K562 (cell line): ENCODE data around the gene RIN3. TPM values are rescaled to one million over a fixed set of nuclear protein-coding genes. Genes with fewer than 3 reads are reported as not detected.

ENCODE experiments used
- ATAC-seq: fragments of 200-7000 bp; cut with Tn5 transposase; 3 replicates; pipeline ENCODE4 v1.9.1; 2020; ENCODE audit warnings: moderate library complexity
- BruUV-seq: library from RNA; stranded (reverse); fragments of 400-500 nt; replicated peaks from 2 replicates; lab custom pipeline; 2021; lab: Mats Ljungman, UMichigan
- CTCF ChIA-PET: fragments of 300-600 bp; formaldehyde crosslinking; extraction: SDS; loops from one replicate; lab custom pipeline; 2021; ENCODE audit warnings: low intra/inter-chr PET ratio; lab: Yijun Ruan, JAX
- POLR2A ChIA-PET: fragments of 300-600, 350-650 bp; sonication (Branson Sonifier 250); formaldehyde crosslinking; extraction: SDS; loops from one replicate; lab custom pipeline; 2021; ENCODE audit warnings: antibody characterized with exemption, inconsistent platforms; lab: Yijun Ruan, JAX
- DNase-seq, 4 experiments: peaks; one replicate each; pipeline versions ENCODE4 v3.0.0 to v3.0.0-alpha.2; 2011 to 2018; ENCODE audit warnings: low spot score in 3 of 4, mixed read lengths in 3 of 4; ENCODE audit errors: extremely low read depth in 1 of 4
- FAIRE-seq: peaks from 2 replicates; lab custom pipeline; 2011; peaks lifted over from hg19 to GRCh38; lab: Jason Lieb, UNC
- H2AFZ ChIP-seq: 2 replicates; pipeline ENCODE4 v1.6.0; 2011; ENCODE audit warnings: low read depth, low read length, control low read depth, inconsistent platforms
- H3K27ac ChIP-seq: fragments of 200-600 bp; 3 replicates; pipeline ENCODE4 v1.8.0; 2011; ENCODE audit warnings: low read depth, mild to moderate bottlenecking, control low read depth, inconsistent platforms, low read length, moderate library complexity, mixed read lengths; ENCODE audit errors: extremely low read depth
- H3K27me3 ChIP-seq, 2 experiments: fragments of 300-600 bp in 1 of 2; 2 replicates in 1 of 2; 3 replicates in 1 of 2; pipeline versions ENCODE4 v1.6.0 to v1.8.0; 2011; ENCODE audit warnings: inconsistent platforms in 2 of 2, low read length in 2 of 2, mild to moderate bottlenecking in 1 of 2, mixed read lengths in 1 of 2, moderate library complexity in 1 of 2; ENCODE audit not compliant: control insufficient read depth in 2 of 2, insufficient read depth in 2 of 2
- H3K36me3 ChIP-seq: fragments of 300-600 bp; 3 replicates; pipeline ENCODE4 v1.8.0; 2011; ENCODE audit warnings: mild to moderate bottlenecking, low read length, inconsistent platforms; ENCODE audit not compliant: control insufficient read depth, insufficient read depth
- H3K4me1 ChIP-seq, 2 experiments: fragments of 200-600 bp in 1 of 2; replicated peaks in 1 of 2; 2 replicates in 1 of 2; 3 replicates in 1 of 2; pipeline versions ENCODE4 v1.5.1 to v1.8.0; 2011; ENCODE audit warnings: inconsistent platforms in 2 of 2, low read length in 2 of 2, mild to moderate bottlenecking in 1 of 2, mixed read lengths in 1 of 2, moderate library complexity in 1 of 2; ENCODE audit not compliant: control insufficient read depth in 2 of 2, insufficient read depth in 2 of 2
- H3K4me2 ChIP-seq: 2 replicates; pipeline ENCODE4 v1.6.1; 2011; ENCODE audit warnings: low read length, control low read depth, inconsistent platforms, mixed read lengths; ENCODE audit not compliant: insufficient read depth
- H3K4me3 ChIP-seq: fragments of 200-600 bp; sonication (generic), shearing (Covaris generic); 2 replicates; pipeline ENCODE4 v1.5.1; 2016; ENCODE audit warnings: control low read depth, inconsistent platforms
- H3K79me2 ChIP-seq: fragments of 200-600 bp; 3 replicates; pipeline ENCODE4 v1.8.0; 2011; ENCODE audit warnings: low read length, inconsistent platforms; ENCODE audit not compliant: control insufficient read depth, insufficient read depth
- H3K9ac ChIP-seq, 2 experiments: 2 replicates each; pipeline versions ENCODE4 v1.6.0 to v1.6.1; 2011; ENCODE audit warnings: low read depth in 2 of 2, low read length in 2 of 2, control low read depth in 1 of 2, inconsistent platforms in 1 of 2, mild to moderate bottlenecking in 1 of 2, mixed read lengths in 1 of 2; ENCODE audit not compliant: insufficient read depth in 1 of 2
- H3K9me1 ChIP-seq: one replicate; pipeline ENCODE4 v1.6.0; 2011; ENCODE audit warnings: inconsistent platforms, mild to moderate bottlenecking, low read length, moderate library complexity; ENCODE audit not compliant: control insufficient read depth, insufficient read depth
- H3K9me3 ChIP-seq: replicated peaks from 2 replicates; pipeline ENCODE4 v1.5.1; 2011; ENCODE audit warnings: low read depth, low read length, inconsistent platforms; ENCODE audit not compliant: control insufficient read depth, insufficient read depth
- H4K20me1 ChIP-seq: replicated peaks from 2 replicates; pipeline ENCODE4 v1.6.1; 2011; ENCODE audit warnings: low read length, inconsistent platforms, mixed read lengths; ENCODE audit not compliant: control insufficient read depth, insufficient read depth
- CBFA2T2 ChIP-seq: fragments of 450-650 bp; conservative IDR thresholded peaks from 2 replicates; pipeline ENCODE4 v1.6.1; 2017; ENCODE audit warnings: mild to moderate bottlenecking
- CCAR2 ChIP-seq: fragments of 200-400 bp; formaldehyde crosslinking; IDR thresholded peaks from 2 replicates; pipeline ENCODE4 v1.6.1; 2017; ENCODE audit warnings: mild to moderate bottlenecking, low read depth, low read length
- CHD1 ChIP-seq: fragments of 200-600 bp; sonication (generic); IDR thresholded peaks from one replicate; pipeline ENCODE4 v1.6.1; 2012; ENCODE audit warnings: mild to moderate bottlenecking, moderate library complexity, low read length, inconsistent platforms
- CXXC5 ChIP-seq: fragments of 250-450 bp; sonication (Bioruptor Pico); IDR thresholded peaks from 2 replicates; pipeline ENCODE4 v1.8.0; 2022; ENCODE audit warnings: inconsistent platforms, mild to moderate bottlenecking, moderate library complexity
- GABPB1 ChIP-seq: sonication (generic); formaldehyde crosslinking; IDR thresholded peaks from 2 replicates; pipeline ENCODE4 v1.8.0; 2022; ENCODE audit warnings: mild to moderate bottlenecking, missing genetic modification reagents
- HLTF ChIP-seq: fragments of 450-650 bp; IDR thresholded peaks from 2 replicates; pipeline ENCODE4 v1.6.1; 2016
- KDM5B ChIP-seq: fragments of 200-600 bp; sonication (generic); IDR thresholded peaks from 2 replicates; pipeline ENCODE4 v1.6.1; 2012; ENCODE audit warnings: low read depth, mild to moderate bottlenecking, moderate library complexity, low read length, control low read depth, inconsistent platforms; ENCODE audit not compliant: insufficient replicate concordance
- KHSRP ChIP-seq: fragments of 450-650 bp; IDR thresholded peaks from 2 replicates; pipeline ENCODE4 v1.6.1; 2017
- MXI1 ChIP-seq: IDR thresholded peaks from 2 replicates; pipeline ENCODE4 v1.6.1; 2011; ENCODE audit warnings: low read depth, mild to moderate bottlenecking, improper control_type of control experiment, low read length
- PHTF2 ChIP-seq: fragments of 250-450 bp; sonication (Bioruptor Pico); IDR thresholded peaks from 2 replicates; pipeline ENCODE4 v1.5.0; 2021; ENCODE audit warnings: mild to moderate bottlenecking
- SMARCB1 ChIP-seq: IDR thresholded peaks from 2 replicates; pipeline ENCODE4 v1.6.1; 2011; ENCODE audit warnings: improper control_type of control experiment, low read depth; ENCODE audit not compliant: insufficient read length
- ZBTB5 ChIP-seq: fragments of 450-650 bp; IDR thresholded peaks from 2 replicates; pipeline ENCODE4 v1.6.1; 2017; ENCODE audit warnings: antibody characterized with exemption
- ZFP36 ChIP-seq: fragments of 150-350 bp; IDR thresholded peaks from 2 replicates; pipeline ENCODE4 v1.6.1; 2018; ENCODE audit warnings: low read length, low read depth; ENCODE audit not compliant: partially characterized antibody
- ZNF174 ChIP-seq: fragments of 250-450 bp; sonication (Bioruptor Pico); IDR thresholded peaks from 2 replicates; pipeline ENCODE4 v1.4.0; 2020; ENCODE audit warnings: mild to moderate bottlenecking
- ZNF282 ChIP-seq: sonication (generic); formaldehyde crosslinking; IDR thresholded peaks from 2 replicates; pipeline ENCODE4 v1.8.1; 2023; ENCODE audit warnings: missing genetic modification reagents
- WGBS: fragments of 100-300 bp; shearing (Covaris generic); methylation state at CpG from one replicate; pipeline ENCODE4 v1.1.6; 2016; ENCODE audit warnings: low coverage, mixed read lengths; ENCODE audit not compliant: insufficient coverage; ENCODE audit errors: missing lambda C conversion rate; 5-methylcytosine and 5-hydroxymethylcytosine counted together
- in situ Hi-C: fragments of 300-500 bp; cut with MboI; formaldehyde crosslinking; loops from 4 replicates; pipeline ENCODE4 v1.15.0; 2018; ENCODE audit warnings: inconsistent platforms, mixed read lengths
- intact Hi-C: fragments of 100-400 bp; cut with micrococcal nuclease; formaldehyde crosslinking; loops from 2 replicates; pipeline ENCODE4 v1.14.2; 2022
- polyA plus RNA-seq, 8 experiments: library from polyadenylated mRNA; depleted of rRNA in 4 of 8; stranded (reverse) in 5 of 8; unstranded in 3 of 8; fragments of >200 nt; fragmentation: Nextera tagmentation in 2 of 8; fragmentation: Illumina TruSeq in 1 of 8; extraction: Ambion mirVana in 2 of 8; extraction: Trizol in 1 of 8; gene quantifications; 2 replicates each; pipeline versions ENCODE4 v1.2.1 to v1.2.3, GENCODE V29; 2011 to 2014; ENCODE audit warnings: inconsistent platforms in 1 of 8, missing spikeins in 1 of 8
- total RNA-seq, 7 experiments: library from RNA; depleted of rRNA in 6 of 7; stranded (reverse); fragments of >200 nt in 6 of 7; fragmentation: Illumina TruSeq in 2 of 7; extraction: Trizol in 2 of 7; gene quantifications; 2 replicates each; pipeline versions ENCODE4 v1.2.1 to v1.2.3, GENCODE V29; 2011 to 2021; ENCODE audit warnings: low replicate concordance in 1 of 7
- TF ChIP-seq, protein P1 (sequence below): sonication (generic); formaldehyde crosslinking; IDR thresholded peaks from 2 replicates; pipeline ENCODE4 v1.8.0; 2023; ENCODE audit warnings: mild to moderate bottlenecking, missing genetic modification reagents
- TF ChIP-seq, protein P2 (sequence below): fragments of 450-650 bp; formaldehyde crosslinking; IDR thresholded peaks from 2 replicates; pipeline ENCODE4 v1.4.0; 2020; ENCODE audit warnings: mild to moderate bottlenecking, moderate library complexity

Gene RIN3
- total and polyA plus RNA-seq, 9 of the 15 experiments (the other 6 are each of a cell fraction or from before 2014, with no cell fraction given) = 0.01 to 0.49 (median 0.08) TPM; not detected in 5

GRCh38 chr14:92497391-92497790 is 16.2 kb upstream of the RIN3 start (continued):
- TF ChIP-seq CXXC5 (CRISPR knock-in tag) = no peak
- TF ChIP-seq PHTF2 (CRISPR knock-in tag) = no peak

DNA sequence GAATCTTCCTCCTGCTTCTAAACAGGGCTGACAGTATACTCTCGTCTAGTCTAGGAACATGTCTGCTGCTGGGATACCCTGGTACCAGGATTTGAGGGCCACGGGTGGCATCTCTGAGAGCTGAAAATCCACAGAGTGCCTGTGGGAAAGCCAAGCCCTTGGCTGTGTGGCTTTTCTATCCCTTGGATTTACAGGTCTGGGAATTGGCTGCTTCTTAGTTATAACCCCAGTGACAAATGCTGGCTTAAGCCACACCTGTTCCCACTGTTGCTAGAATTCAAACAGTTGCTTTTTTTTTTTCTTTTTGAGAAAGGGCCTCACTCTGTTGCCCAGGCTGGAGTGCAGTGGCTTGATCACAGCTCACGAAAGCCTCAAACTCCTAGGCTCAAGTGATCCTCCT is 14.3 kb upstream of the RIN3 start:
- DNase-seq (no peak), FAIRE-seq (no peak), ATAC-seq (no peak)
- CTCF ChIA-PET = no interaction called here
- no peaks in the 10 kb centered on the region for H3K36me3 ChIP-seq
- H4K20me1 ChIP-seq = no peaks in the 10 kb centered on the region
- no peak overlapping the region for H3K27ac ChIP-seq
- H3K9me3 ChIP-seq = no peaks in the 10 kb centered on the region
- H3K9me1 ChIP-seq = no peaks in the 10 kb centered on the region
- no peak overlapping the region for H3K4me3 ChIP-seq
- intact Hi-C loops (no loop called here), in situ Hi-C loops (no loop called here)
- 0% methylated on average over 3 of the region's 3 CpGs for WGBS
- H3K4me2 ChIP-seq = no peak overlapping the region
- BruUV-seq = no TSS peak
- no peak overlapping the region for H2AFZ ChIP-seq
- no peak overlapping the region for H3K9ac ChIP-seq
- H3K27me3 ChIP-seq = peaks cover 0 to 12% of the 10 kb centered on the region in 2 experiments; a peak in 2 of 5 replicates
- no peaks in the 10 kb centered on the region for H3K4me1 ChIP-seq
- POLR2A ChIA-PET = no interaction called here
- no peaks in the 10 kb centered on the region for H3K79me2 ChIP-seq
- no peak for TF ChIP-seq ZNF174
- TF ChIP-seq KDM5B = no peak
- no peak for TF ChIP-seq ZFP36
- TF ChIP-seq MXI1 = no peak
- no peak for TF ChIP-seq CBFA2T2
- no peak for TF ChIP-seq CHD1
- TF ChIP-seq, protein P1, sequence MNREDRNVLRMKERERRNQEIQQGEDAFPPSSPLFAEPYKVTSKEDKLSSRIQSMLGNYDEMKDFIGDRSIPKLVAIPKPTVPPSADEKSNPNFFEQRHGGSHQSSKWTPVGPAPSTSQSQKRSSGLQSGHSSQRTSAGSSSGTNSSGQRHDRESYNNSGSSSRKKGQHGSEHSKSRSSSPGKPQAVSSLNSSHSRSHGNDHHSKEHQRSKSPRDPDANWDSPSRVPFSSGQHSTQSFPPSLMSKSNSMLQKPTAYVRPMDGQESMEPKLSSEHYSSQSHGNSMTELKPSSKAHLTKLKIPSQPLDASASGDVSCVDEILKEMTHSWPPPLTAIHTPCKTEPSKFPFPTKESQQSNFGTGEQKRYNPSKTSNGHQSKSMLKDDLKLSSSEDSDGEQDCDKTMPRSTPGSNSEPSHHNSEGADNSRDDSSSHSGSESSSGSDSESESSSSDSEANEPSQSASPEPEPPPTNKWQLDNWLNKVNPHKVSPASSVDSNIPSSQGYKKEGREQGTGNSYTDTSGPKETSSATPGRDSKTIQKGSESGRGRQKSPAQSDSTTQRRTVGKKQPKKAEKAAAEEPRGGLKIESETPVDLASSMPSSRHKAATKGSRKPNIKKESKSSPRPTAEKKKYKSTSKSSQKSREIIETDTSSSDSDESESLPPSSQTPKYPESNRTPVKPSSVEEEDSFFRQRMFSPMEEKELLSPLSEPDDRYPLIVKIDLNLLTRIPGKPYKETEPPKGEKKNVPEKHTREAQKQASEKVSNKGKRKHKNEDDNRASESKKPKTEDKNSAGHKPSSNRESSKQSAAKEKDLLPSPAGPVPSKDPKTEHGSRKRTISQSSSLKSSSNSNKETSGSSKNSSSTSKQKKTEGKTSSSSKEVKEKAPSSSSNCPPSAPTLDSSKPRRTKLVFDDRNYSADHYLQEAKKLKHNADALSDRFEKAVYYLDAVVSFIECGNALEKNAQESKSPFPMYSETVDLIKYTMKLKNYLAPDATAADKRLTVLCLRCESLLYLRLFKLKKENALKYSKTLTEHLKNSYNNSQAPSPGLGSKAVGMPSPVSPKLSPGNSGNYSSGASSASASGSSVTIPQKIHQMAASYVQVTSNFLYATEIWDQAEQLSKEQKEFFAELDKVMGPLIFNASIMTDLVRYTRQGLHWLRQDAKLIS (CRISPR knock-in tag) = no peak
- TF ChIP-seq, protein P2, sequence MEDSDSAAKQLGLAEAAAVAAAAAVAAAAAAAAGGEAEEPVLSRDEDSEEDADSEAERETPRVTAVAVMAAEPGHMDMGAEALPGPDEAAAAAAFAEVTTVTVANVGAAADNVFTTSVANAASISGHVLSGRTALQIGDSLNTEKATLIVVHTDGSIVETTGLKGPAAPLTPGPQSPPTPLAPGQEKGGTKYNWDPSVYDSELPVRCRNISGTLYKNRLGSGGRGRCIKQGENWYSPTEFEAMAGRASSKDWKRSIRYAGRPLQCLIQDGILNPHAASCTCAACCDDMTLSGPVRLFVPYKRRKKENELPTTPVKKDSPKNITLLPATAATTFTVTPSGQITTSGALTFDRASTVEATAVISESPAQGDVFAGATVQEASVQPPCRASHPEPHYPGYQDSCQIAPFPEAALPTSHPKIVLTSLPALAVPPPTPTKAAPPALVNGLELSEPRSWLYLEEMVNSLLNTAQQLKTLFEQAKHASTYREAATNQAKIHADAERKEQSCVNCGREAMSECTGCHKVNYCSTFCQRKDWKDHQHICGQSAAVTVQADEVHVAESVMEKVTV (CRISPR knock-in tag) = no peak
- no peak for TF ChIP-seq HLTF
- no peak for TF ChIP-seq SMARCB1
- no peak for TF ChIP-seq ZBTB5
- TF ChIP-seq GABPB1 (CRISPR knock-in tag) = no peak
- no peak for TF ChIP-seq KHSRP
- no peak for TF ChIP-seq ZNF282
- no peak for TF ChIP-seq CCAR2
